A673 (cell line): ENCODE results near the gene IKZF2. TPM values are rescaled to one million over a fixed set of nuclear protein-coding genes. Genes with fewer than 3 reads are reported as not detected.

ENCODE experiments used
- BruUV-seq: library from RNA; stranded (reverse); fragments of 400-500 nt; replicated peaks from 2 replicates; lab custom pipeline; 2021; lab: Mats Ljungman, UMichigan
- CTCF ChIA-PET: fragments of 300-600 bp; sonication (Branson Sonifier 250); formaldehyde crosslinking; loops from one replicate; lab custom pipeline; 2022; ENCODE audit warnings: antibody characterized with exemption; lab: Charles Lee
- POLR2A ChIA-PET: fragments of 300-600 bp; sonication (Branson Sonifier 250); formaldehyde crosslinking; loops from one replicate; lab custom pipeline; 2022; ENCODE audit warnings: antibody characterized with exemption; ENCODE audit not compliant: low non-redundant PET; lab: Charles Lee
- DNase-seq: peaks from one replicate; pipeline ENCODE4 v3.0.0-alpha.2; 2015; ENCODE audit warnings: low spot score
- H3K27ac ChIP-seq: fragments of 200-600 bp; sonication (generic); 2 replicates; pipeline ENCODE4 v1.5.1; 2016; ENCODE audit warnings: mixed run types, low read depth, mild to moderate bottlenecking, mixed read lengths, antibody characterized with exemption, low read length; ENCODE audit not compliant: poor library complexity, severe bottlenecking
- H3K27me3 ChIP-seq: fragments of 200-600 bp; sonication (generic); replicated peaks from 2 replicates; pipeline ENCODE4 v1.6.1; 2017; ENCODE audit warnings: mixed run types, low read depth, mild to moderate bottlenecking, mixed read lengths, antibody characterized with exemption, low read length; ENCODE audit not compliant: insufficient read depth, poor library complexity
- H3K36me3 ChIP-seq: fragments of 200-600 bp; sonication (generic); 2 replicates; pipeline ENCODE4 v1.6.1; 2016; ENCODE audit warnings: mixed run types, mild to moderate bottlenecking, mixed read lengths, antibody characterized with exemption, low read length; ENCODE audit not compliant: insufficient read depth, poor library complexity, severe bottlenecking
- H3K4me1 ChIP-seq: fragments of 200-600 bp; sonication (generic); 2 replicates; pipeline ENCODE4 v1.6.1; 2017; ENCODE audit warnings: mixed run types, mild to moderate bottlenecking, mixed read lengths, antibody characterized with exemption, low read length; ENCODE audit not compliant: insufficient read depth, poor library complexity, severe bottlenecking
- H3K4me3 ChIP-seq: fragments of 200-600 bp; sonication (generic); 2 replicates; pipeline ENCODE4 v1.5.1; 2016; ENCODE audit warnings: low read depth, mixed run types, mild to moderate bottlenecking, mixed read lengths, low read length; ENCODE audit not compliant: poor library complexity, severe bottlenecking
- H3K9me3 ChIP-seq: fragments of 200-600 bp; sonication (generic); 2 replicates; pipeline ENCODE4 v1.6.1; 2016; ENCODE audit warnings: mixed run types, low read depth, mild to moderate bottlenecking, mixed read lengths, antibody characterized with exemption, low read length; ENCODE audit not compliant: poor library complexity, severe bottlenecking
- EZH2 ChIP-seq: fragments of 200-600 bp; sonication (generic); IDR thresholded peaks from 2 replicates; pipeline ENCODE4 v1.6.1; 2017; ENCODE audit warnings: borderline replicate concordance, low read depth, mild to moderate bottlenecking, mixed read lengths, antibody characterized with exemption, low read length; ENCODE audit not compliant: poor library complexity, severe bottlenecking
- intact Hi-C: fragments of 100-400 bp; cut with micrococcal nuclease; formaldehyde crosslinking; loops from one replicate; pipeline ENCODE4 v1.10.0; 2022; ENCODE audit not compliant: unreplicated experiment
- total RNA-seq: library from RNA; stranded (reverse); gene quantifications from 2 replicates; pipeline ENCODE4 v1.2.3, GENCODE V29; 2021
- TF ChIP-seq, protein P1 (sequence below): fragments of 300-800, 200-600 bp; sonication (generic); conservative IDR thresholded peaks from 2 replicates; pipeline ENCODE4 v1.5.1; 2017; ENCODE audit warnings: low read depth, mild to moderate bottlenecking, antibody characterized with exemption, low read length, moderate library complexity, mixed read lengths

Gene IKZF2
- total RNA-seq, 1 experiment from 2014 or later, result 68.6 TPM

DNA sequence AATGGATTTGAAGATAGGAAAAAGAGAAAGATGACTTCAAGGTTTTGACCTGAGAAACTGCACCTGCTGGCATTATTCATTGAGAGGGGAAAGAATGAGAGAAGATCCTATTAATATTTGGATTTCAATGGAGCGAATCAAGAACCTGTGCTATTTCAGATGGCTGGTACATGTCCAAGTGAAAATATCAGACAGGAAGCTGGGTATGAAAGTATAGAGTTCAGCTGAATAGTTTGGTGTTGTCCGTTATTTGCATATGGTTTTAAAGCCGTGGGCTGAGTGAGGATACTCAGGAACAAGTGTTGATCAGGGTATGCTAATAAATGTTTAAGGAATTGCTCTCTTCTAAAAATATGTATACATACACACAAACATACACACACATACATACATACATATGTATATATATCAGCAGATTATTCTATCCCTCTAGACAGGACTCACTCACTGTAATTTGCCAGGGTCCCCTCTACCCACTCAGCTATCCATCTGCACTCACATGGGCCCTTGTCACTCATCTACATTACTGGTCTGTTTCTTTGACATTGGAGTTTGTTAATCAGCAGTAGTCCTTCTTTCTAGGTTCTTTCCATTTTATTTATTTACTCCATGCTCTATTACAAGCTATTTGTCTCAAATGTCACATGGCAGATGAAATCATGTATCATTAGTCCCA is 33.9 kb upstream of the IKZF2 start:
- Histone ChIP-seq H3K4me3 (no peak overlapping the region), H3K4me1 (peaks cover 14% of the 10 kb centered on the region), H3K9me3 (no peaks in the 10 kb centered on the region), H3K27me3 (no peaks in the 10 kb centered on the region), H3K36me3 (no peaks in the 10 kb centered on the region), H3K27ac (no peak overlapping the region)
- TF ChIP-seq, protein P1, sequence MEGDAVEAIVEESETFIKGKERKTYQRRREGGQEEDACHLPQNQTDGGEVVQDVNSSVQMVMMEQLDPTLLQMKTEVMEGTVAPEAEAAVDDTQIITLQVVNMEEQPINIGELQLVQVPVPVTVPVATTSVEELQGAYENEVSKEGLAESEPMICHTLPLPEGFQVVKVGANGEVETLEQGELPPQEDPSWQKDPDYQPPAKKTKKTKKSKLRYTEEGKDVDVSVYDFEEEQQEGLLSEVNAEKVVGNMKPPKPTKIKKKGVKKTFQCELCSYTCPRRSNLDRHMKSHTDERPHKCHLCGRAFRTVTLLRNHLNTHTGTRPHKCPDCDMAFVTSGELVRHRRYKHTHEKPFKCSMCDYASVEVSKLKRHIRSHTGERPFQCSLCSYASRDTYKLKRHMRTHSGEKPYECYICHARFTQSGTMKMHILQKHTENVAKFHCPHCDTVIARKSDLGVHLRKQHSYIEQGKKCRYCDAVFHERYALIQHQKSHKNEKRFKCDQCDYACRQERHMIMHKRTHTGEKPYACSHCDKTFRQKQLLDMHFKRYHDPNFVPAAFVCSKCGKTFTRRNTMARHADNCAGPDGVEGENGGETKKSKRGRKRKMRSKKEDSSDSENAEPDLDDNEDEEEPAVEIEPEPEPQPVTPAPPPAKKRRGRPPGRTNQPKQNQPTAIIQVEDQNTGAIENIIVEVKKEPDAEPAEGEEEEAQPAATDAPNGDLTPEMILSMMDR, result no peak
- TF ChIP-seq EZH2, result no peak
- BruUV-seq, result no TSS peak
- intact Hi-C loops, result no loop called here
- POLR2A ChIA-PET, result no interaction called here
- no peak for DNase-seq
- CTCF ChIA-PET, result no interaction called here

- H3K27me3 ChIP-seq, result no peaks in the 10 kb centered on the region
- TF ChIP-seq, protein P1, result no peak
- TF ChIP-seq EZH2, result no peak
- no peaks in the 10 kb centered on the region for H3K9me3 ChIP-seq
- no peak overlapping the region for H3K4me3 ChIP-seq
- no TSS peak for BruUV-seq
- H3K4me1 ChIP-seq, result no peaks in the 10 kb centered on the region
- intact Hi-C loops, result no loop called here
- no peaks in the 10 kb centered on the region for H3K36me3 ChIP-seq
- POLR2A ChIA-PET, result no interaction called here
- H3K27ac ChIP-seq, result no peak overlapping the region
- CTCF ChIA-PET, result no interaction called here
- DNase-seq, result no peak
Measured at GRCh38 chr2:213181712-213182111, 30.3 kb upstream of the IKZF2 start.

DNA sequence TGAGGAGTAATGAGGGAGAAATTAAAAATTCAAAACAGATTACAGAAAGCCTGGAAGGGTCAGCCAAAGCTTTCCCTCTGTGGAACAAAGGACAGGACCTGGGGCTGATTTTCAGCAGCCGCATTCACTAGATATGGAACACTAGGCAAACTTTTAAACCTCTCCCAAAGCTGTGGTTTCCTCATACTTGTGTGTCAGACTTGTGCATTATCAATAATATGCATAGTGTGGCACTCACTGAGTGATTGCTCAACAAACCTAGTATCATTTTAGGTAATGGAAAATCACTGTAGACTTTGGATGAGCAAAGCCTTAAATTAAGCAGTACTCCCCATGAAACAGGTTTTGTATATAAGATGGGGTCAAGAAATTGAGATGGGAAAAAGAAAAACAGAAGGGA is 26.3 kb upstream of the IKZF2 start:
- no peaks in the 10 kb centered on the region for H3K36me3 ChIP-seq
- no peak for TF ChIP-seq EZH2
- TF ChIP-seq, protein P1, result no peak
- H3K27me3 ChIP-seq, result no peaks in the 10 kb centered on the region
- H3K4me1 ChIP-seq, result no peaks in the 10 kb centered on the region
- no peak for DNase-seq
- BruUV-seq, result no TSS peak
- H3K27ac ChIP-seq, result no peak overlapping the region
- H3K4me3 ChIP-seq, result no peak overlapping the region
- CTCF ChIA-PET, result no interaction called here
- intact Hi-C loops, result no loop called here
- POLR2A ChIA-PET, result no interaction called here
- no peaks in the 10 kb centered on the region for H3K9me3 ChIP-seq
